WTC11 (cell line): ENCODE data around the gene HES3.

Experiments
- TF ChIP-seq, protein P1 (sequence below): fragments of 200-600 bp; IDR thresholded peaks from 2 replicates; pipeline ENCODE4 v1.8.0; 2022; ENCODE audit warnings: antibody characterized with exemption
- TF ChIP-seq, protein P2 (sequence below): sonication (generic); formaldehyde crosslinking; conservative IDR thresholded peaks from 2 replicates; pipeline ENCODE4 v1.8.1; 2022; ENCODE audit warnings: mild to moderate bottlenecking, missing genetic modification reagents

DNA sequence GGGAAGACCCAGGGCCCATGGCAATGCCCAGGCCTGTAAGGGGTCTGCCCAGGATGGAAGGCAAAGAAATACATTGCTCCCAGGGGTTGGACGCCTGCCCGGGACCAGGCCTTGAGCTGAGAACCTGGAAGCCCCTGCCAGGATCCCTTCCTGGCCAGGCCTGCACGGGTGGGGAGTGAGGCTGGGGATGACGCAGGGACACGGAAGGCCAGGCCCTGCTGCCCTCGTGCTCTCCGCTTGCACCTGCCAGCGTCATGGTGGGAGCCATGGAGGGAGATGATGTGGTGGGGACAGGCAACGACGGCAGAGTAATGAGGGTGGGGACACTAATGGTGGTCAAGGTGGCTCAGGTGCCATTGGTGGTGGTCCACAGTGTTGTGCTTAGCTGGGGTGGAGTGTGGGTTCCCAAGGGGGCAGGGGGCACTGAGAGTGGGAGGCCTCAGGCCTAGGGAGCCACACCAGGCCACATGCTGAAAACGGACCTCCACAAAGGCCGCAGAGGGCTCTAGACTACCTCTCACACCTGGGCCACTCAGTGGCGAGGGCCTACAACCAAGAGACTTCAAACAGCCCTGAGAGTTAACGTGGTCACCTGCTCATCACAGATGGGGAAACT is 4.3 kb downstream of the HES3 start:
- TF ChIP-seq, protein P1, sequence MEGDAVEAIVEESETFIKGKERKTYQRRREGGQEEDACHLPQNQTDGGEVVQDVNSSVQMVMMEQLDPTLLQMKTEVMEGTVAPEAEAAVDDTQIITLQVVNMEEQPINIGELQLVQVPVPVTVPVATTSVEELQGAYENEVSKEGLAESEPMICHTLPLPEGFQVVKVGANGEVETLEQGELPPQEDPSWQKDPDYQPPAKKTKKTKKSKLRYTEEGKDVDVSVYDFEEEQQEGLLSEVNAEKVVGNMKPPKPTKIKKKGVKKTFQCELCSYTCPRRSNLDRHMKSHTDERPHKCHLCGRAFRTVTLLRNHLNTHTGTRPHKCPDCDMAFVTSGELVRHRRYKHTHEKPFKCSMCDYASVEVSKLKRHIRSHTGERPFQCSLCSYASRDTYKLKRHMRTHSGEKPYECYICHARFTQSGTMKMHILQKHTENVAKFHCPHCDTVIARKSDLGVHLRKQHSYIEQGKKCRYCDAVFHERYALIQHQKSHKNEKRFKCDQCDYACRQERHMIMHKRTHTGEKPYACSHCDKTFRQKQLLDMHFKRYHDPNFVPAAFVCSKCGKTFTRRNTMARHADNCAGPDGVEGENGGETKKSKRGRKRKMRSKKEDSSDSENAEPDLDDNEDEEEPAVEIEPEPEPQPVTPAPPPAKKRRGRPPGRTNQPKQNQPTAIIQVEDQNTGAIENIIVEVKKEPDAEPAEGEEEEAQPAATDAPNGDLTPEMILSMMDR: no peak
- TF ChIP-seq, protein P2, sequence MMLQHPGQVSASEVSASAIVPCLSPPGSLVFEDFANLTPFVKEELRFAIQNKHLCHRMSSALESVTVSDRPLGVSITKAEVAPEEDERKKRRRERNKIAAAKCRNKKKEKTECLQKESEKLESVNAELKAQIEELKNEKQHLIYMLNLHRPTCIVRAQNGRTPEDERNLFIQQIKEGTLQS: no peak
